Endothelial cell of umbilical vein (primary cell): Measurements from ENCODE around the gene OR13F1. TPM values are rescaled to one million over a fixed set of nuclear protein-coding genes. Genes with fewer than 3 reads are reported as not detected.

Source experiments
- BruUV-seq: library from RNA; stranded (reverse); fragments of 400-500 nt; replicated peaks from 2 replicates; lab custom pipeline; 2021; lab: Mats Ljungman, UMichigan
- CTCF ChIA-PET: fragments of 300-600, 350-600 bp; sonication (Branson Sonifier 250); formaldehyde crosslinking; loops from one replicate; lab custom pipeline; 2021; ENCODE audit warnings: antibody characterized with exemption, inconsistent platforms; lab: Charles Lee
- POLR2A ChIA-PET: fragments of 300-600, 350-600 bp; sonication (Branson Sonifier 250); formaldehyde crosslinking; loops from one replicate; lab custom pipeline; 2021; ENCODE audit warnings: antibody characterized with exemption, inconsistent platforms; lab: Charles Lee
- DNase-seq: peaks from one replicate; pipeline ENCODE4 v3.0.0-alpha.2; 2011; ENCODE audit warnings: low read depth, low spot score
- FAIRE-seq: peaks from 2 replicates; lab custom pipeline; 2011; peaks lifted over from hg19 to GRCh38; lab: Jason Lieb, UNC
- H2AFZ ChIP-seq: 2 replicates; pipeline ENCODE4 v1.6.0; 2012; ENCODE audit warnings: low read depth, low read length, control low read depth, inconsistent platforms
- H3K27ac ChIP-seq: 2 replicates; pipeline ENCODE4 v1.5.1; 2011; ENCODE audit warnings: low read depth, mild to moderate bottlenecking, control low read depth, low read length, moderate library complexity; ENCODE audit not compliant: insufficient read depth
- H3K27me3 ChIP-seq, 2 experiments: 2 replicates each; pipeline versions ENCODE4 v1.6.0 to v1.6.1; 2011; ENCODE audit warnings: low read length in 2 of 2, mixed read lengths in 1 of 2; ENCODE audit not compliant: control insufficient read depth in 2 of 2, insufficient read depth in 2 of 2
- H3K36me3 ChIP-seq, 2 experiments: 2 replicates in 1 of 2; 3 replicates in 1 of 2; pipeline ENCODE4 v1.5.1; 2011; ENCODE audit warnings: low read length in 2 of 2, mild to moderate bottlenecking in 1 of 2, moderate library complexity in 1 of 2; ENCODE audit not compliant: control insufficient read depth in 2 of 2, insufficient read depth in 2 of 2; ENCODE audit errors: extremely low read depth in 1 of 2
- H3K4me1 ChIP-seq: 3 replicates; pipeline ENCODE4 v1.5.1; 2011; ENCODE audit warnings: mild to moderate bottlenecking, low read length; ENCODE audit not compliant: control insufficient read depth, insufficient read depth; ENCODE audit errors: extremely low read depth
- H3K4me2 ChIP-seq: 2 replicates; pipeline ENCODE4 v1.6.1; 2011; ENCODE audit warnings: low read length, control low read depth, mixed read lengths; ENCODE audit not compliant: insufficient read depth
- H3K4me3 ChIP-seq, 3 experiments: fragments of 200-600 bp in 1 of 3; sonication (generic), shearing (Covaris generic) in 1 of 3; replicated peaks in 1 of 3; 2 replicates each; pipeline ENCODE4 v1.5.1; 2011 to 2016; ENCODE audit warnings: control low read depth in 3 of 3, low read length in 3 of 3, mild to moderate bottlenecking in 2 of 3, inconsistent platforms in 1 of 3, low read depth in 1 of 3, moderate library complexity in 1 of 3; ENCODE audit not compliant: insufficient read depth in 1 of 3
- H3K79me2 ChIP-seq: 2 replicates; pipeline ENCODE4 v1.6.0; 2012; ENCODE audit warnings: low read length, inconsistent platforms; ENCODE audit not compliant: control insufficient read depth, insufficient read depth
- H3K9ac ChIP-seq: replicated peaks from 2 replicates; pipeline ENCODE3; 2011; ENCODE audit warnings: low read length, control low read depth; ENCODE audit not compliant: insufficient read depth; ENCODE audit errors: extremely low read depth
- H3K9me1 ChIP-seq: replicated peaks from 3 replicates; pipeline ENCODE4 v1.6.0; 2011; ENCODE audit warnings: mild to moderate bottlenecking, low read length; ENCODE audit not compliant: control insufficient read depth, insufficient read depth; ENCODE audit errors: extremely low read depth
- H3K9me3 ChIP-seq: replicated peaks from 2 replicates; pipeline ENCODE4 v1.5.1; 2012; ENCODE audit warnings: low read length, inconsistent platforms; ENCODE audit not compliant: control insufficient read depth, insufficient read depth
- H4K20me1 ChIP-seq: replicated peaks from 2 replicates; pipeline ENCODE3; 2011; ENCODE audit warnings: mild to moderate bottlenecking, low read length; ENCODE audit not compliant: control insufficient read depth, insufficient read depth; ENCODE audit errors: extremely low read depth
- CTCF ChIP-seq, 2 donors: IDR thresholded peaks; 1 replicate in 1 of 2; 2 replicates in 1 of 2; pipeline ENCODE4 v1.5.1; 2011; ENCODE audit warnings: low read length in 2 of 2, mild to moderate bottlenecking in 2 of 2, moderate library complexity in 2 of 2, control low read depth in 1 of 2, inconsistent platforms in 1 of 2, low read depth in 1 of 2; ENCODE audit not compliant: insufficient read depth in 1 of 2; ENCODE audit errors: extremely low read depth in 1 of 2
- EZH2 ChIP-seq: IDR thresholded peaks from 2 replicates; pipeline ENCODE4 v1.6.1; 2012; ENCODE audit warnings: borderline replicate concordance, low read depth, mild to moderate bottlenecking, moderate library complexity, low read length, inconsistent platforms; ENCODE audit not compliant: severe bottlenecking
- FOS ChIP-seq: IDR thresholded peaks from 2 replicates; pipeline ENCODE4 v1.6.1; 2011; ENCODE audit warnings: mild to moderate bottlenecking, low read length, moderate library complexity, borderline replicate concordance; ENCODE audit not compliant: insufficient read depth
- GATA2 ChIP-seq: IDR thresholded peaks from 2 replicates; pipeline ENCODE4 v1.7.0; 2011; ENCODE audit warnings: low read depth, mild to moderate bottlenecking, moderate library complexity, mixed read lengths, low read length; ENCODE audit not compliant: insufficient read length, insufficient read depth
- JUN ChIP-seq: IDR thresholded peaks from 2 replicates; pipeline ENCODE4 v1.6.1; 2011; ENCODE audit warnings: borderline replicate concordance, low read depth; ENCODE audit not compliant: insufficient read length, insufficient read depth
- MAX ChIP-seq: IDR thresholded peaks from 2 replicates; pipeline ENCODE4 v1.6.1; 2011; ENCODE audit not compliant: insufficient read depth, insufficient read length
- POLR2A ChIP-seq: IDR thresholded peaks from 2 replicates; pipeline ENCODE4 v1.6.1; 2012; ENCODE audit warnings: low read depth, mild to moderate bottlenecking, control low read depth, low read length
- POLR2AphosphoS5 ChIP-seq: IDR thresholded peaks from 2 replicates; pipeline ENCODE4 v1.6.1; 2012; ENCODE audit warnings: low read depth, mild to moderate bottlenecking, control low read depth, low read length, moderate library complexity; ENCODE audit not compliant: insufficient read depth
- dilution Hi-C: fragments of 300-500 bp; cut with MboI; formaldehyde crosslinking; loops from one replicate; pipeline ENCODE4 v1.15.0; 2019; ENCODE audit warnings: low sequenced_read_pairs; ENCODE audit not compliant: extremely low pct_ligation_motif_present
- intact Hi-C: fragments of 100-400 bp; cut with micrococcal nuclease; formaldehyde crosslinking; loops from one replicate; pipeline ENCODE4 v1.10.0; 2022
- polyA plus RNA-seq, 4 experiments: library from polyadenylated mRNA; depleted of rRNA in 3 of 4; stranded (reverse) in 3 of 4; unstranded in 1 of 4; fragments of >200 nt; gene quantifications; 2 replicates each; pipeline versions ENCODE4 v1.2.1 to v1.2.3, GENCODE V29; 2011 to 2012; ENCODE audit warnings: missing spikeins in 1 of 4
- total RNA-seq: library from RNA; stranded (reverse); gene quantifications from 2 replicates; pipeline ENCODE4 v1.2.3, GENCODE V29; 2021

The OR13F1 gene
- total and polyA plus RNA-seq, 2 donors (not counting 3 experiments of a cell fraction or from before 2014, with no cell fraction given) = not detected

GRCh38 chr9:104468261-104468660 lies 35.8 kb upstream of the OR13F1 start:
- Histone ChIP-seq H2AFZ (no peak overlapping the region), H3K4me2 (no peak overlapping the region), H3K4me3 (no peak overlapping the region), H3K79me2 (no peaks in the 10 kb centered on the region), H3K9me3 (peaks cover 2% of the 10 kb centered on the region), H3K9me1 (no peaks in the 10 kb centered on the region), H3K9ac (no peak overlapping the region), H3K27me3 (no peaks in the 10 kb centered on the region), H3K4me1 (no peaks in the 10 kb centered on the region), H3K27ac (no peak overlapping the region), H3K36me3 (no peaks in the 10 kb centered on the region), H4K20me1 (no peaks in the 10 kb centered on the region)
- no peak for FAIRE-seq
- dilution Hi-C loops (no loop called here), intact Hi-C loops (no loop called here)
- ChIA-PET CTCF (no interaction called here), POLR2A (no interaction called here)
- BruUV-seq = no TSS peak
- no peak for DNase-seq
- TF ChIP-seq JUN (no peak), POLR2A (no peak), CTCF (IDR thresholded peaks at IDR 0.05; ENCODE audit: extremely low read depth in 1 of 2, insufficient read depth in 1 of 2, low read depth in 1 of 2, low read length in 2 of 2) (no peak), EZH2 (no peak), GATA2 (no peak), POLR2AphosphoS5 (no peak), MAX (no peak), FOS (no peak)
